ENCODE data around the gene POLR2L.

Gene POLR2L

GRCh38 chr11:869399-870126 lies 27.2 kb upstream of the POLR2L start:
- TF ChIP-seq POLR2AphosphoS5 (IDR thresholded peaks at IDR 0.05; ENCODE audit: low read depth, low read length) (no peak), FOXP2 (optimal IDR thresholded peaks at IDR 0.05; ENCODE audit: borderline replicate concordance, extremely low read depth, extremely low read length, insufficient read depth) (no peak), REST (IDR thresholded peaks at IDR 0.05; ENCODE audit: insufficient read depth in 1 of 2, low read depth in 2 of 2, low read length in 2 of 2) (no peak), TAF1 (IDR thresholded peaks at IDR 0.05; ENCODE audit: borderline replicate concordance, insufficient read depth, low read length) (no peak), SIN3A (IDR thresholded peaks at IDR 0.05; ENCODE audit: borderline replicate concordance, insufficient read depth, low read length) (no peak)

- TF ChIP-seq FOXP2 (optimal IDR thresholded peaks at IDR 0.05; ENCODE audit: borderline replicate concordance, extremely low read depth, extremely low read length, insufficient read depth), result no peak
- no peak for TF ChIP-seq POLR2AphosphoS5 (IDR thresholded peaks at IDR 0.05; ENCODE audit: low read depth, low read length)
- no peak for TF ChIP-seq TAF1 (IDR thresholded peaks at IDR 0.05; ENCODE audit: borderline replicate concordance, insufficient read depth, low read length)
- no peak for TF ChIP-seq REST (IDR thresholded peaks at IDR 0.05; ENCODE audit: insufficient read depth in 1 of 2, low read depth in 2 of 2, low read length in 2 of 2)
- no peak for TF ChIP-seq SIN3A (IDR thresholded peaks at IDR 0.05; ENCODE audit: borderline replicate concordance, insufficient read depth, low read length)
Observed at GRCh38 chr11:868802-869201, 26.5 kb upstream of the POLR2L start.

GRCh38 chr11:868394-868793 lies 26.1 kb upstream of the POLR2L start:
- TF ChIP-seq FOXP2 (optimal IDR thresholded peaks at IDR 0.05; ENCODE audit: borderline replicate concordance, extremely low read depth, extremely low read length, insufficient read depth), result no peak
- 0 out of 2 replicates have a peak, but pooled peaks have one; percentile 7 for TF ChIP-seq TAF1 (IDR thresholded peaks at IDR 0.05; ENCODE audit: borderline replicate concordance, insufficient read depth, low read length)

GRCh38 chr11:867856-868358 lies 25.6 kb upstream of the POLR2L start:
- TF ChIP-seq FOXP2 (optimal IDR thresholded peaks at IDR 0.05; ENCODE audit: borderline replicate concordance, extremely low read depth, extremely low read length, insufficient read depth) (no peak), REST (IDR thresholded peaks at IDR 0.05; ENCODE audit: insufficient read depth in 1 of 2, low read depth in 2 of 2, low read length in 2 of 2) (no peak), TAF1 (IDR thresholded peaks at IDR 0.05; ENCODE audit: borderline replicate concordance, insufficient read depth, low read length) (0 out of 2 replicates have a peak, but pooled peaks have one; percentile 18), SIN3A (IDR thresholded peaks at IDR 0.05; ENCODE audit: borderline replicate concordance, insufficient read depth, low read length) (no peak), POLR2AphosphoS5 (IDR thresholded peaks at IDR 0.05; ENCODE audit: low read depth, low read length) (no peak; the same call in 1 of the 2 replicates)

GRCh38 chr11:866481-866880 lies 24.2 kb upstream of the POLR2L start:
- TF ChIP-seq TAF1 (IDR thresholded peaks at IDR 0.05; ENCODE audit: borderline replicate concordance, insufficient read depth, low read length), result peak; percentile 34; the same call in 1 of the 2 replicates
- no peak for TF ChIP-seq REST (IDR thresholded peaks at IDR 0.05; ENCODE audit: insufficient read depth in 1 of 2, low read depth in 2 of 2, low read length in 2 of 2)
- TF ChIP-seq POLR2AphosphoS5 (IDR thresholded peaks at IDR 0.05; ENCODE audit: low read depth, low read length), result peak; percentile 51
- no peak for TF ChIP-seq SIN3A (IDR thresholded peaks at IDR 0.05; ENCODE audit: borderline replicate concordance, insufficient read depth, low read length)
